ENCODE results near the gene ZNF69.
"Not testable (repeated sequence)": the region's sequence is repeated elsewhere in the genome, so short reads cannot be mapped to it uniquely, and the experiment has no call there.

The ZNF69 gene

GRCh38 chr19:11887611-11888531, at the start of gene ZNF69:
Gene ZNF69 (plus strand): TSS chr19:11887782. CDS start chr19:11887924, 142 bp downstream.
- DNase-seq: peak; percentile 85

- no peak for DNase-seq
Measured at GRCh38 chr19:11843722-11844121, 43.9 kb upstream of the ZNF69 start.

- DNase-seq: not testable (repeated sequence)
Measured at GRCh38 chr19:11847615-11848014, 40.0 kb upstream of the ZNF69 start.

- DNase-seq: no peak
Measured at GRCh38 chr19:11848200-11848593, 39.4 kb upstream of the ZNF69 start.

GRCh38 chr19:11848594-11849469, 38.8 kb upstream of the ZNF69 start, which contains the start of gene ZNF439:
Gene ZNF439 (plus strand): TSS chr19:11848726. CDS start chr19:11848868, 142 bp downstream.
- DNase-seq: peak; percentile 74

GRCh38 chr19:11850289-11850688, 37.3 kb upstream of the ZNF69 start:
- DNase-seq: not testable (repeated sequence)

GRCh38 chr19:11853358-11853757, 34.2 kb upstream of the ZNF69 start:
- DNase-seq: no peak

GRCh38 chr19:11856596-11857250, 30.9 kb upstream of the ZNF69 start:
- no peak for DNase-seq

- DNase-seq: no peak
Measured at GRCh38 chr19:11860721-11861120, 26.9 kb upstream of the ZNF69 start.

- no peak for DNase-seq
Measured at GRCh38 chr19:11861301-11861700, 26.3 kb upstream of the ZNF69 start.

- not testable (repeated sequence) for DNase-seq
Measured at GRCh38 chr19:11867766-11868165, 19.8 kb upstream of the ZNF69 start.

GRCh38 chr19:11868188-11868587, 19.4 kb upstream of the ZNF69 start:
- DNase-seq: no peak

GRCh38 chr19:11872624-11873023, 15.0 kb upstream of the ZNF69 start:
- DNase-seq: no peak

GRCh38 chr19:11873762-11874161, 13.8 kb upstream of the ZNF69 start:
- DNase-seq: no peak

- not testable (repeated sequence) for DNase-seq
Measured at GRCh38 chr19:11879687-11880266, 7.8 kb upstream of the ZNF69 start.

GRCh38 chr19:11880598-11880997, 7.0 kb upstream of the ZNF69 start:
- no peak for DNase-seq

- peak; percentile 52 for DNase-seq
Measured at GRCh38 chr19:11881151-11881800, 6.3 kb upstream of the ZNF69 start.

- DNase-seq: no peak
Measured at GRCh38 chr19:11882606-11883005, 5.0 kb upstream of the ZNF69 start.

- peak; percentile 25 for DNase-seq
Measured at GRCh38 chr19:11887234-11887610, 360 bp upstream of the ZNF69 start.

- not testable (repeated sequence) for DNase-seq
Measured at GRCh38 chr19:11889901-11890300, 2.3 kb downstream of the ZNF69 start.

GRCh38 chr19:11890634-11891033, 3.1 kb downstream of the ZNF69 start:
- no peak for DNase-seq

GRCh38 chr19:11894851-11895250, 7.3 kb downstream of the ZNF69 start:
- DNase-seq: no peak
